Measurements from ENCODE around the gene EEF1AKMT3.

The EEF1AKMT3 gene

GRCh38 chr12:57783466-57783801 lies 11.0 kb downstream of the EEF1AKMT3 start:
- H3K36me3 ChIP-seq (ENCODE audit: control insufficient read depth, insufficient read depth, low read length) = no peaks in the 10 kb centered on the region
- H3K79me2 ChIP-seq = peaks cover 14% of the 10 kb centered on the region
- no peak overlapping the region for H3K9ac ChIP-seq
- H3K4me3 ChIP-seq (ENCODE audit: low read depth, low read length) = peak overlapping the region; percentile 84
- no peak overlapping the region for H2AFZ ChIP-seq
- no peak overlapping the region for H3K27ac ChIP-seq
- H3K4me2 ChIP-seq (ENCODE audit: low read length) = peak overlapping the region; percentile 75
- no peak for TF ChIP-seq CTCF (IDR thresholded peaks at IDR 0.05)
- H3K4me1 ChIP-seq = peaks cover 9% of the 10 kb centered on the region
- H3K27me3 ChIP-seq (ENCODE audit: control insufficient read depth, insufficient read depth, low read length) = no peaks in the 10 kb centered on the region
- H3K9me3 ChIP-seq (ENCODE audit: control insufficient read depth, low read length) = no peaks in the 10 kb centered on the region

- Histone ChIP-seq H3K9ac (no peak overlapping the region), H3K79me2 (peaks cover 14% of the 10 kb centered on the region), H3K9me3 (ENCODE audit: control insufficient read depth, low read length) (no peaks in the 10 kb centered on the region), H3K4me1 (peaks cover 9% of the 10 kb centered on the region), H3K36me3 (ENCODE audit: control insufficient read depth, insufficient read depth, low read length) (no peaks in the 10 kb centered on the region), H3K27me3 (ENCODE audit: control insufficient read depth, insufficient read depth, low read length) (no peaks in the 10 kb centered on the region), H3K27ac (no peak overlapping the region), H3K4me2 (ENCODE audit: low read length) (no peak overlapping the region), H2AFZ (no peak overlapping the region), H3K4me3 (ENCODE audit: low read depth, low read length) (no peak overlapping the region)
- no peak for TF ChIP-seq CTCF (IDR thresholded peaks at IDR 0.05)
Observed at GRCh38 chr12:57783861-57784260, 11.4 kb downstream of the EEF1AKMT3 start.

GRCh38 chr12:57793920-57794319 lies 21.5 kb downstream of the EEF1AKMT3 start:
- Histone ChIP-seq H3K27ac (no peak overlapping the region), H3K9me3 (ENCODE audit: control insufficient read depth, low read length) (no peaks in the 10 kb centered on the region), H3K9ac (no peak overlapping the region), H3K4me2 (ENCODE audit: low read length) (no peak overlapping the region), H3K4me1 (no peaks in the 10 kb centered on the region), H3K36me3 (ENCODE audit: control insufficient read depth, insufficient read depth, low read length) (no peaks in the 10 kb centered on the region), H3K27me3 (ENCODE audit: control insufficient read depth, insufficient read depth, low read length) (no peaks in the 10 kb centered on the region), H3K79me2 (peaks cover 3% of the 10 kb centered on the region), H3K4me3 (ENCODE audit: low read depth, low read length) (no peak overlapping the region), H2AFZ (no peak overlapping the region)
- TF ChIP-seq CTCF (IDR thresholded peaks at IDR 0.05) = no peak

- H3K4me1 ChIP-seq = no peaks in the 10 kb centered on the region
- H2AFZ ChIP-seq = no peak overlapping the region
- no peak overlapping the region for H3K4me3 ChIP-seq (ENCODE audit: low read depth, low read length)
- H3K9ac ChIP-seq = no peak overlapping the region
- H3K9me3 ChIP-seq (ENCODE audit: control insufficient read depth, low read length) = no peaks in the 10 kb centered on the region
- H3K27me3 ChIP-seq (ENCODE audit: control insufficient read depth, insufficient read depth, low read length) = no peaks in the 10 kb centered on the region
- H3K36me3 ChIP-seq (ENCODE audit: control insufficient read depth, insufficient read depth, low read length) = no peaks in the 10 kb centered on the region
- no peak for TF ChIP-seq CTCF (IDR thresholded peaks at IDR 0.05)
- H3K4me2 ChIP-seq (ENCODE audit: low read length) = no peak overlapping the region
- H3K79me2 ChIP-seq = peaks cover 3% of the 10 kb centered on the region
- H3K27ac ChIP-seq = no peak overlapping the region
Observed at GRCh38 chr12:57795354-57795753, 22.9 kb downstream of the EEF1AKMT3 start.

GRCh38 chr12:57796996-57797395 lies 24.6 kb downstream of the EEF1AKMT3 start:
- H3K27me3 ChIP-seq (ENCODE audit: control insufficient read depth, insufficient read depth, low read length) = no peaks in the 10 kb centered on the region
- H3K4me1 ChIP-seq = no peaks in the 10 kb centered on the region
- H3K9me3 ChIP-seq (ENCODE audit: control insufficient read depth, low read length) = no peaks in the 10 kb centered on the region
- H3K27ac ChIP-seq = no peak overlapping the region
- H3K36me3 ChIP-seq (ENCODE audit: control insufficient read depth, insufficient read depth, low read length) = no peaks in the 10 kb centered on the region
- H3K9ac ChIP-seq = no peak overlapping the region
- peaks cover 3% of the 10 kb centered on the region for H3K79me2 ChIP-seq
- H3K4me3 ChIP-seq (ENCODE audit: low read depth, low read length) = no peak overlapping the region
- no peak overlapping the region for H2AFZ ChIP-seq
- no peak overlapping the region for H3K4me2 ChIP-seq (ENCODE audit: low read length)
- TF ChIP-seq CTCF (IDR thresholded peaks at IDR 0.05) = no peak

All from parathyroid adenoma (tissue), 2 donors.